ENCODE measurements around the gene IL1RAP. TPM values are rescaled to one million over a fixed set of nuclear protein-coding genes. Genes with fewer than 3 reads are reported as not detected.

Gene IL1RAP
- total and polyA plus RNA-seq, 9 of the 15 experiments (the other 6 are each of a cell fraction or from before 2014, with no cell fraction given) = 0.23 to 1.8 (median 0.88) TPM

GRCh38 chr3:190606596-190606995, 92.7 kb downstream of the IL1RAP start:
- no TSS peak for BruUV-seq (replicated peaks)
- Histone ChIP-seq H3K79me2 (ENCODE audit: control insufficient read depth, insufficient read depth, low read length) (no peaks in the 10 kb centered on the region), H3K27me3 (ENCODE audit: control insufficient read depth in 2 of 2, insufficient read depth in 2 of 2, low read length in 2 of 2) (no peaks in the 10 kb centered on the region), H3K4me3 (no peak overlapping the region), H3K9me1 (ENCODE audit: control insufficient read depth, insufficient read depth, low read length) (no peaks in the 10 kb centered on the region), H3K36me3 (ENCODE audit: control insufficient read depth, insufficient read depth, low read length) (no peaks in the 10 kb centered on the region), H3K9me3 (replicated peaks; ENCODE audit: control insufficient read depth, insufficient read depth, low read depth, low read length) (0 out of 2 replicates have a peak, but pooled peaks cover 3% of the 10 kb centered on the region), H4K20me1 (replicated peaks; ENCODE audit: control insufficient read depth, insufficient read depth, low read length) (no peaks in the 10 kb centered on the region), H3K4me2 (ENCODE audit: insufficient read depth, low read length) (no peak overlapping the region), H3K27ac (ENCODE audit: extremely low read depth, low read depth, low read length) (no peak overlapping the region), H2AFZ (ENCODE audit: low read depth, low read length) (no peak overlapping the region), H3K4me1 (replicated peaks in 1 of 2; ENCODE audit: control insufficient read depth in 2 of 2, insufficient read depth in 2 of 2, low read length in 2 of 2) (no peaks in the 10 kb centered on the region), H3K9ac (ENCODE audit: insufficient read depth in 1 of 2, low read depth in 2 of 2, low read length in 2 of 2) (no peak overlapping the region)
- POLR2A ChIA-PET = no interaction called here
- intact Hi-C loops (cut with micrococcal nuclease) (no loop called here), in situ Hi-C loops (cut with MboI) (no loop called here)
- no peak for TF ChIP-seq RERE (CRISPR knock-in tag; IDR thresholded peaks at IDR 0.05; ENCODE audit: borderline replicate concordance)
- no peak for TF ChIP-seq ZNF449 (CRISPR knock-in tag; IDR thresholded peaks at IDR 0.05)
- CTCF ChIA-PET (ENCODE audit: low intra/inter-chr PET ratio) = no interaction called here
- DNase-seq (ENCODE audit: extremely low read depth in 1 of 4, low spot score in 3 of 4) (no peak), ATAC-seq (no peak), FAIRE-seq (no peak)
- 0% methylated on average over 3 of the region's 3 CpGs for WGBS (ENCODE audit: insufficient coverage, low coverage, missing lambda C conversion rate)
